Thoracic aorta (tissue), 2 donors: Measurements from ENCODE around the gene HNRNPDL. TPM values are rescaled to one million over a fixed set of nuclear protein-coding genes. Genes with fewer than 3 reads are reported as not detected.

Experiments
- ATAC-seq: fragments of 150-250 bp; one replicate; pipeline ENCODE4 v1.8.0; 2017; ENCODE audit warnings: low read depth; ENCODE audit not compliant: insufficient number of reproducible peaks, low FRiP score
- DNase-seq: peaks from one replicate; pipeline ENCODE4 v3.0.0-alpha.2; 2020; ENCODE audit warnings: low spot score
- H3K27ac ChIP-seq, 2 donors: fragments of 200-600 bp; sonication (generic); 1 replicate in 1 of 2; 2 replicates in 1 of 2; pipeline ENCODE4 v1.5.1; 2016; ENCODE audit warnings: mild to moderate bottlenecking in 2 of 2, moderate library complexity in 2 of 2
- H3K27me3 ChIP-seq: fragments of 200-600 bp; sonication (generic); replicated peaks from 2 replicates; pipeline ENCODE4 v1.6.0; 2016; ENCODE audit warnings: mild to moderate bottlenecking; ENCODE audit not compliant: insufficient read depth
- H3K36me3 ChIP-seq: fragments of 200-600 bp; sonication (generic); one replicate; pipeline ENCODE4 v1.5.1; 2016
- H3K4me1 ChIP-seq, 2 donors: fragments of 200-600 bp; sonication (generic); 1 replicate in 1 of 2; 2 replicates in 1 of 2; pipeline versions ENCODE4 v1.5.1 to v1.6.0; 2016; ENCODE audit warnings: low read depth in 2 of 2, mild to moderate bottlenecking in 1 of 2; ENCODE audit not compliant: control insufficient read depth in 1 of 2
- H3K4me3 ChIP-seq: fragments of 200-600 bp; sonication (generic); 2 replicates; pipeline ENCODE4 v1.5.1; 2016; ENCODE audit warnings: mild to moderate bottlenecking
- H3K9me3 ChIP-seq: fragments of 200-600 bp; sonication (generic); 2 replicates; pipeline ENCODE4 v1.5.1; 2016
- total RNA-seq, 2 donors: library from RNA; depleted of rRNA; stranded (reverse); fragments of >200 nt; gene quantifications; one replicate each; pipeline versions ENCODE4 v1.1.0 to v1.2.3, GENCODE V29; 2016
- TF ChIP-seq, protein P1 (sequence below): fragments of 200-600 bp; sonication (generic); IDR thresholded peaks from one replicate; pipeline ENCODE4 v1.5.1; 2019; ENCODE audit warnings: antibody characterized with exemption

The HNRNPDL gene
- total RNA-seq, 2 donors from 2014 or later = 145 to 191 TPM

DNA sequence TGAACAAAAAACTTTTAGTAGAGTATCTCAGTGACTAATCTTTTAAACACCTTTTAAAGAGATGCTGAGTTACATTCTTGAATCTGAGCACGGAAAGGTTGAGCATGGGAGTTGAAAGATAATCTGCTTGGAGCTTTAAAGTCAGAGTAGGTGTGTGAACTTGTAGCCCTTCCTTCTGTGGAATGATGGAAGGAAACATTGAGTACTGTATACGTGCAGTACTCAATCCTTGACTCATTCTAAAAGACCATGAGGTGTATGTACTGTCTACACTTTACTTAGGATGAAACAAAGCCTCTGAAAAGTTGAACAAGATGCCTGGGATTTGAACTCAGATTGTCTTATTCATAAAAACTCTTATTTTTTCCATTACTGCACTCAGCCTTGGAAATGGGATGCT lies 3.5 kb upstream of the HNRNPDL start:
- no peaks in the 10 kb centered on the region for H3K36me3 ChIP-seq
- DNase-seq (no peak), ATAC-seq (no peak)
- TF ChIP-seq, protein P1, sequence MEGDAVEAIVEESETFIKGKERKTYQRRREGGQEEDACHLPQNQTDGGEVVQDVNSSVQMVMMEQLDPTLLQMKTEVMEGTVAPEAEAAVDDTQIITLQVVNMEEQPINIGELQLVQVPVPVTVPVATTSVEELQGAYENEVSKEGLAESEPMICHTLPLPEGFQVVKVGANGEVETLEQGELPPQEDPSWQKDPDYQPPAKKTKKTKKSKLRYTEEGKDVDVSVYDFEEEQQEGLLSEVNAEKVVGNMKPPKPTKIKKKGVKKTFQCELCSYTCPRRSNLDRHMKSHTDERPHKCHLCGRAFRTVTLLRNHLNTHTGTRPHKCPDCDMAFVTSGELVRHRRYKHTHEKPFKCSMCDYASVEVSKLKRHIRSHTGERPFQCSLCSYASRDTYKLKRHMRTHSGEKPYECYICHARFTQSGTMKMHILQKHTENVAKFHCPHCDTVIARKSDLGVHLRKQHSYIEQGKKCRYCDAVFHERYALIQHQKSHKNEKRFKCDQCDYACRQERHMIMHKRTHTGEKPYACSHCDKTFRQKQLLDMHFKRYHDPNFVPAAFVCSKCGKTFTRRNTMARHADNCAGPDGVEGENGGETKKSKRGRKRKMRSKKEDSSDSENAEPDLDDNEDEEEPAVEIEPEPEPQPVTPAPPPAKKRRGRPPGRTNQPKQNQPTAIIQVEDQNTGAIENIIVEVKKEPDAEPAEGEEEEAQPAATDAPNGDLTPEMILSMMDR = no peak
- no peaks in the 10 kb centered on the region for H3K9me3 ChIP-seq
- H3K27ac ChIP-seq = no peak overlapping the region
- H3K27me3 ChIP-seq = no peaks in the 10 kb centered on the region
- no peak overlapping the region for H3K4me3 ChIP-seq
- peaks cover 5 to 7% of the 10 kb centered on the region in 2 donors for H3K4me1 ChIP-seq

DNA sequence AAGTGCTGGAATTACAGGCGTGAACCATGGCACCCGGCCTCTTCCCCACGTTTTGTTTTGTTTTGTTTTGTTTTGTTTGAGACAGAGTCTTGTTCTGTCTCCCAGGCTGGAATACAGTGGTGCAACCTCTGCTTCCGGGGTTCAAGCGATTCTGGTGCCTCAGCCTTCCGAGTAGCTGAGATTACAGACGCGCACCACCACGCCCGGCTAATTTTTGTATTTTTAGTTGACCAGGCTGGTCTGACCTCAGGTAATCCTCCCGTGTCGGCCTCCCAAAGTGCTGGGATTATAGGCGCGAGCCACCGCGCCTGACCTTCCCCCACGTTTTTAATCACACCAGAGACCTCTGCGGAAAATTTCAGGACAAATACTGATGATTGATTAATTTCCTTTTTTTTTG lies 2.3 kb upstream of the HNRNPDL start:
- DNase-seq (no peak), ATAC-seq (no peak)
- Histone ChIP-seq H3K27ac (no peak overlapping the region), H3K4me1 (peaks cover 10 to 14% of the 10 kb centered on the region in 2 donors), H3K27me3 (no peaks in the 10 kb centered on the region), H3K36me3 (no peaks in the 10 kb centered on the region), H3K9me3 (no peaks in the 10 kb centered on the region), H3K4me3 (no peak overlapping the region)
- TF ChIP-seq, protein P1 = no peak

DNA sequence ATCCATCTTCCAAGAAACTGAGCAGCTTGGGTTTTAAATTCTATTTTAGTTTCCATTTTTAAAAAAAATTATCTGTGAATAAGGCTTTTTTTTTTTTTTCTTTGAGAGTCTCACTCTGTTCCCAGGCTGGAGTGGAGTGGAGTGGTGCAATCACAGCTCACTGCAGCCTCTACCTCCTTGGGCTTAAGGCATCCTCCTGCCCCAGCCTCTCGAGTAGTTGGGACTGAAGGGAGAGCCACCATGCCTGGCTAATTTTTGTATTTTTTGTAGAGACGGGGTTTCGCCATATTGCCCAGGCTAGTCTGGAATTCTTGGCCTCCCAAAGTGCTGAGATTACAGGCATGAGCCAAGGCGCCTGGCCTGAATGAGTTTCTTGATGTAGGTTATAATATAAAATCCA lies 1.6 kb upstream of the HNRNPDL start:
- Histone ChIP-seq H3K4me1 (peaks cover 18 to 21% of the 10 kb centered on the region in 2 donors), H3K27ac (no peak overlapping the region), H3K9me3 (no peaks in the 10 kb centered on the region), H3K36me3 (no peaks in the 10 kb centered on the region), H3K4me3 (no peak overlapping the region), H3K27me3 (no peaks in the 10 kb centered on the region)
- DNase-seq = no peak
- TF ChIP-seq, protein P1 = no peak
- no peak for ATAC-seq

DNA sequence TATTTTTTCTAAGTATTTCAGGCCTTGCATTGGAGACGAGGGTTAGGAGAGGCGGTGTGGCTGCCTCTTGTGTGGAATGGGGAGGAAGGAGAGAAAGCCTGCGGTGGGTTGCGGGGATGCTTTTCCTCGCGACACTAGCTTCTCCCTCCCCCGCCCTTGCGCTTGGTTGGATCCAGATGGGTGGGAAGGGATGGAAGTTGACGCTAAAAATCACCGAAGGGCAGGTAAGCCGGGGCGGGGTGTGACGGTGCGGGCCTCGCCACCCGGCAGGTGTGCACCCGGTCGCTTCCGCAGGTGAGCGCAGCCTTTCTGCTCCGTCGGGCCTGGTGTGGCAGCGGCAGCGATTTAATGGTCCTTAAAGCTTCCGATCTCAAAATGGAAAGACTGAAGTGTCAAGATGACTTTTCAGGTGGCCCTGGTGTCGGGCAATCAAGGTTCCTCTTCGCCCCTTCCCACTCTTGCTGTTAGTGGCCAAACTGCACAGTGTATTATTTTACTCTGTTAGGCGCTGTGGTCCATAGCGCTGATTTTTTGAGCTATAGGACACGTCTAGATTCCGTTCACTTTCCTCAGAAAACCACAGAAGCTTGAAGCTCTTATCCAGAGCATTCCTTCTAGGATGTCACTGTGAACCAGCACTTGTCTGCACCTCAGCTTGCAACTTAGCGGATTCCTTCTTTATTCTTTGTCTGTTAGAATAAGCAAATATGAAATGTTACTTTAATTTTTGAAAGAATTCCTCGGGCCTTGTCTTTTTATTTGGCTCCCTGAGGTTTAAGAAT lies 893 bp upstream of the HNRNPDL start:
- H3K9me3 ChIP-seq = no peaks in the 10 kb centered on the region
- H3K27ac ChIP-seq = peak overlapping the region; percentile 92 to 94
- H3K27me3 ChIP-seq = no peaks in the 10 kb centered on the region
- ATAC-seq = no peak
- TF ChIP-seq, protein P1 = no peak
- no peak for DNase-seq
- H3K4me1 ChIP-seq = peaks cover 24 to 28% of the 10 kb centered on the region in 2 donors
- H3K36me3 ChIP-seq = no peaks in the 10 kb centered on the region
- H3K4me3 ChIP-seq = peak overlapping the region; percentile 90

DNA sequence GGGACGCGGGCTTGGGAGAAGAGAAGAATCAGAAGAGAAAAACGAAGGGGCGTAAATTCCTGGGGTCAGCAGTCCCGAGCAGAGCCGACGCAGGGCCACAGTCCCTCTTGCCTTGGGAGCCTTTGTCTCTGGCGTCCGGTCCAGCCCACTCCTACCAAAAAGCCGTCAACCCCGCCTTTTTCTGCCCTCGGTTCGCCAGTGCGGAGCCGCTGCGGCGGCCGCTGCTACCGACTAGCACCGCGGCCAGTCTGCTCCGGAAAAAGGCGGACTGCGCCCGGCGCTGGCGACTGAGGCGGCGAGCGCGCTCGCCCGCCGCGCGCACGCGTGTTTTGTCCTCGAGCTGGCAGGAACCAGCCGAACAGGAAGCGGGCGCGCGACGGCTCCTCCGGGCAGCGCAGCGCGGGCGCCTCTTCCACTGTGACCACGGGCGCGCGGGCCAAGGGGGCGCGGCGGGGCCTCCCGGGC lies 502 bp downstream of the HNRNPDL start:
- Histone ChIP-seq H3K27me3 (no peaks in the 10 kb centered on the region), H3K9me3 (no peaks in the 10 kb centered on the region), H3K27ac (peak overlapping the region; percentile 92 to 94), H3K4me3 (peak overlapping the region; percentile 90), H3K36me3 (peaks cover 12% of the 10 kb centered on the region), H3K4me1 (peaks cover 27 to 37% of the 10 kb centered on the region in 2 donors)
- peak; percentile 21 for ATAC-seq
- no peak for DNase-seq
- TF ChIP-seq, protein P1 = no peak
